ENCODE measurements around the gene PREX1. TPM values are rescaled to one million over a fixed set of nuclear protein-coding genes. Genes with fewer than 3 reads are reported as not detected.

PREX1 gene
- total RNA-seq, 1 donor from 2014 or later: 17.7 TPM

DNA sequence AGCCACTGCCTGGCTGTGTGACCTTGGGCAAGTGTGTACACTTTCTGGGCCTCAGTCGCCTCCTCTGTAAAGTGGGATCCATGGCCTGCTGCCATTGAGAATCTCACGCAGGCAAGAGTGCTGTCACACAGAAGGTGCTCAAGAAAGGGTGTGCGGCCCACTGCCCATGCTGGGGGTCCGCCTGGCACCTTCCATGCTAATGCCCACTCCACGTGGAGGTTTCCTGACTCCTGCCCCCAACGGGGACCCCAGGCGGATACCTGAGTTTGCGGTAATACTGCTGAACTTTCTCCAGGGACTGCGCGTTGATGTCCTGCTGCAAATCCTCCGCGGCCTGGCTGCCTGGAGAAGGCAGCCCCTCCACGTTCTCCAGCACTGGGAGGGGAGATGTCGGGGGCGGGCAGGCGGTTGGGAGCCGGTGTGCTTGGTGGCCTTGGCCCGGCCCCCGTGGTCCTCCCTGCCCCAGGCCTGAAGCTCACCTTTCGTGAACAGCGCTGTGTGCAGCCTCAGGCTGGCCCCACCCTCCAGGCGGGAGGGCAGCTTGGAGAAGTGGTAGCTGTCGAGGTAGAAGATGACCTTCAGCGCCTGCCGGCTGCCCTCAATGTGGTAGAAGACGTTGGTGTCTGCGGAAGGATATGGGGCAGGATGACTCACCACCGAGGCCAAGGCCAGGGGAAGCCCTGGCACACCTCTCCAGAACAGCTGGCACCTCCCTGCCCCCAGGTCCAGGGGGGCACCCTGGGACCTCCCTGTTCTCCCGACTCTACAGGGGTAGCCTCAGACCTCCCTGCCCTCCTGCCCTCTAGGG, 195.6 kb downstream of the PREX1 start:
- no peak for DNase-seq (ENCODE audit: extremely low spot score in 2 of 2)
- intact Hi-C loops (cut with DNase I): no loop called here
- Histone ChIP-seq H3K27ac (no peak overlapping the region), H3K36me3 (peaks cover 0 to 8% of the 10 kb centered on the region in 2 donors), H3K4me1 (no peaks in the 10 kb centered on the region), H3K27me3 (no peaks in the 10 kb centered on the region), H3K9me3 (no peaks in the 10 kb centered on the region), H3K4me3 (no peak overlapping the region)
- TF ChIP-seq CTCF (IDR thresholded peaks at IDR 0.05): no peak
- no peak for TF ChIP-seq POLR2AphosphoS5 (IDR thresholded peaks at IDR 0.05; ENCODE audit: insufficient read depth in 1 of 2, low read depth in 1 of 2)
- no peak for TF ChIP-seq POLR2A (IDR thresholded peaks at IDR 0.05)

GRCh38 chr20:48631114-48632016, 196.4 kb downstream of the PREX1 start:
- no peaks in the 10 kb centered on the region for H3K27me3 ChIP-seq
- H3K27ac ChIP-seq: no peak overlapping the region
- no peak overlapping the region for H3K4me3 ChIP-seq
- peaks cover 0 to 8% of the 10 kb centered on the region in 2 donors for H3K36me3 ChIP-seq
- H3K4me1 ChIP-seq: no peaks in the 10 kb centered on the region
- TF ChIP-seq CTCF (IDR thresholded peaks at IDR 0.05): no peak
- no peak for TF ChIP-seq POLR2A (IDR thresholded peaks at IDR 0.05)
- TF ChIP-seq POLR2AphosphoS5 (IDR thresholded peaks at IDR 0.05; ENCODE audit: insufficient read depth in 1 of 2, low read depth in 1 of 2): no peak
- no peak for DNase-seq (ENCODE audit: extremely low spot score in 2 of 2)
- intact Hi-C loops (cut with DNase I): no loop called here
- H3K9me3 ChIP-seq: no peaks in the 10 kb centered on the region

DNA sequence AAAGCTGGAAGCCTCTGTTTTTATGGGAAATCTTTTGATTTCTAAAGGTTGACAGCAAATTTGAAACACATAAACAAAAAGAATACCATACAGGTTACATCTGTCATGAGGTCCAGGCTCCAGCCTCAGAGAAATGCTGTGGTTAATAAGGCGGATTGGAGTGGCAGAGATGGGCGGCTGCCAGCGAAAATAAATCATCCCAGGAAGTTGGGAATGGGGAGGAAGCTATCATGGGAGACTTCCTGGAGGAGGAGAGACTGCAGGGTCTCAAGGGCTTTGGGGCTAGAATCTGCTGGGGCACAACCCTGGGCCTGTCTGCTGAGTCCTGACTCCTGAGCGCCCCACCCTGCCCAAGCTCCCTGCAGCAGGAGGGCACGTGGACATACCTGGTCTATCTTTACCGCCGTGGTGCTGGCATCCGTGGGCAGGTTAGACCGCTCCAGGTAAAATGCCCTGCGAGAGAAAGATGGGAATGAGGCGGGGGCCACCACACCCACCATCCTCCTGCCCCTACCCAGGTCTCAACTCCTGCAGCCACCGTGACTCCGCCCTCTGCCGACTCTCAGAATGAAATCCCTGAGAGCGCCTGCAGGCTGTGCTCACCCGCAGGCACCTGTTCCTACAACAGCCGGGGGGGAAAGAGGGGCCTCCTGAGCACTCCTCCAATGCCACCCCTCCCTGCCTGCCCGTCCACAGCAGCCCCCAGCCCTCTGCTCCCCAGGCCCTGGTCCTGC, 197.3 kb downstream of the PREX1 start:
- H3K4me3 ChIP-seq: no peak overlapping the region
- DNase-seq (ENCODE audit: extremely low spot score in 2 of 2): no peak
- peaks cover 0 to 8% of the 10 kb centered on the region in 2 donors for H3K36me3 ChIP-seq
- H3K27ac ChIP-seq: no peak overlapping the region
- intact Hi-C loops (cut with DNase I): no loop called here
- no peak for TF ChIP-seq POLR2AphosphoS5 (IDR thresholded peaks at IDR 0.05; ENCODE audit: insufficient read depth in 1 of 2, low read depth in 1 of 2)
- no peak for TF ChIP-seq POLR2A (IDR thresholded peaks at IDR 0.05)
- TF ChIP-seq CTCF (IDR thresholded peaks at IDR 0.05): no peak
- H3K4me1 ChIP-seq: no peaks in the 10 kb centered on the region
- H3K9me3 ChIP-seq: no peaks in the 10 kb centered on the region
- no peaks in the 10 kb centered on the region for H3K27me3 ChIP-seq

DNA sequence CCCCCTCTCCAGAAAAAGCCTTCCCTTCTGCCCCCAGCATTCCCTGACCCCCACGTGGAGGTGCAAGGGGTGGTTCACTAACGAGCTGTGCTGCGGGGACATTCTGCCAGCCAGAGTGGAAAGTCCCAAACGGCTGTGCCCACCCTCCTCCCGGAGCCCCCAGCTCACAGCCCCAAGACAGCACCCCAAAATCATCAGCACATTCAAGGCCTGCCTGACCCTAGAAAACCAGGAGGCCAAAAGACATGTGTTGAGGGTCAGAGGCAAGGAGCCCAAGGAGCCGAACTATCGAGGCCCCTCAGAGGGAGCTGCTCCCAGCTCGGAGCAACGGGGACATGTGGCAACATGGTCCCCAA, 197.9 kb downstream of the PREX1 start:
- no peak for DNase-seq (ENCODE audit: extremely low spot score in 2 of 2)

More for the DNA sequence above, 197.9 kb downstream of the PREX1 start:
- Histone ChIP-seq H3K27ac (no peak overlapping the region), H3K36me3 (peaks cover 0 to 8% of the 10 kb centered on the region in 2 donors), H3K4me3 (no peak overlapping the region), H3K9me3 (no peaks in the 10 kb centered on the region), H3K27me3 (no peaks in the 10 kb centered on the region), H3K4me1 (no peaks in the 10 kb centered on the region)
- TF ChIP-seq CTCF (IDR thresholded peaks at IDR 0.05) (no peak), POLR2A (IDR thresholded peaks at IDR 0.05) (no peak), POLR2AphosphoS5 (IDR thresholded peaks at IDR 0.05; ENCODE audit: insufficient read depth in 1 of 2, low read depth in 1 of 2) (no peak)
- intact Hi-C loops (cut with DNase I): no loop called here

All from vagina (tissue), 2 donors.